ENCODE data around the gene IL4I1. TPM values are rescaled to one million over a fixed set of nuclear protein-coding genes. Genes with fewer than 3 reads are reported as not detected.
A peak's percentile ranks its signal among the peaks of the same experiment; 100 is the strongest.

IL4I1 gene
- total RNA-seq, 1 donor from 2014 or later, result not detected

DNA sequence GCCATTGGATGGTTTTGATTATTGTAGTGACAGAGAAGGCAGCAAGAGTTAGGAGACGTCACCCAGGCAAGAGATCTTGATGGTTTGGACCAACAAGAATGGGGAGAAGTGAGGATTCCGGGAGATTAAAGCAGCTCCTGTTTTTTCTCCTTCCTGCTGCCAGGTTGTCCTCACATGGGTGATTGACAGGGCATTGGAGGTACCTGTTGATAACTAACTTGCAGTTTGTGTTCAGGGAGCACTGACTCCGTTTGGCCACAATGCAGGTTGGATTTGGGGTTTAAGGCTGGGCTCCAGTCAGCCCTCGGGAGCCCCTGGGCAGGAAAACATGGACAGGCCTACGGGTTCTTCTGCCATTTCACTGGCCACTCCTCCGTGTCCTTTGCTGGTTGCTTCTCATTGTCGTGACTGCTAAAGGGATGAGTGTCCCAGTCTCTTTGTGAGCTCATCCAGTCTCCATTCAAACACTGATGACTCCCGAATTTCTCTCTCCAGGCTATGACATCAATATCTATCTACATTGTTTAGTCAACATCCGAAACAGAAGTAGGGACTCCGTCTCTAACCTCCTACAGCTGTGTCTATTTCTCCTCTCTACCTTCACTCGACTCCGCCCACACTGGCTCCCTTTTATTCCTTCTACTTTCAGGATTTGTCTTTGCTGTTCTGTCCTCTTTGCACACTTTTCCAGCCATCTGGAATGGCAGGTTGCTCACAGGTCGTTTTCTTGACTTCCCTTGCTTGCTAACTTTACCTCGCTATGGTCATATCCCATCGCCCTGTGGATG lies 47.1 kb downstream of the IL4I1 start:
- no peak for TF ChIP-seq CTCF (IDR thresholded peaks at IDR 0.05; ENCODE audit: borderline replicate concordance)
- no peak for DNase-seq
- intact Hi-C loops (cut with micrococcal nuclease), result no loop called here
- Histone ChIP-seq H3K4me3 (peak overlapping the region; percentile 85), H3K27me3 (ENCODE audit: low read depth) (no peaks in the 10 kb centered on the region), H3K27ac (replicated peaks) (peak overlapping the region; percentile 99), H3K36me3 (peaks cover 5% of the 10 kb centered on the region), H3K9me3 (replicated peaks) (peaks cover 5% of the 10 kb centered on the region), H3K4me1 (peaks cover 38% of the 10 kb centered on the region)

DNA sequence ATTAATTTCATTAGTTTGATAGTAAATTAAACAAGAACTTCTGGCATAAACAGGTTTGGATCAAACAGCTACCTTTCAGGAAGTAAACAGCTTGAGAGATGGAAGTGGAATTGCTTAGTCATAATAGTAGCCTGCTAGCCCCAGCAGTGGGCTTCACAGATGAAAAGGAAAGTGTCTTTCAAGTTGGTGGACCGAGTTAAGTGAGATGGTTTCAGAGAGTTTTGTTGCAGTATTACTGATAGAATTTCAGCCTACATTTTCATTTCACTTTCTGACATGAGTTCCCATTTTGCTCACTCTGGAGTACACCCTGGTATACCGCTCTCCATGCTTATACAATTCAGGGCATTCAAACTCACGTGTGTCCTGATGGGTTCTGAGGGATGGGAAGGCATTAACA lies 47.7 kb downstream of the IL4I1 start:
- TF ChIP-seq CTCF (IDR thresholded peaks at IDR 0.05; ENCODE audit: borderline replicate concordance), result no peak
- H3K4me1 ChIP-seq, result peaks cover 36% of the 10 kb centered on the region
- DNase-seq, result no peak
- intact Hi-C loops (cut with micrococcal nuclease), result no loop called here
- H3K27me3 ChIP-seq (ENCODE audit: low read depth), result no peaks in the 10 kb centered on the region
- no peak overlapping the region for H3K27ac ChIP-seq (replicated peaks)
- H3K4me3 ChIP-seq, result no peak overlapping the region
- no peaks in the 10 kb centered on the region for H3K36me3 ChIP-seq
- peaks cover 5% of the 10 kb centered on the region for H3K9me3 ChIP-seq (replicated peaks)

GRCh38 chr19:49847731-49848696 lies 48.7 kb downstream of the IL4I1 start:
- no peak for DNase-seq
- H3K4me1 ChIP-seq, result peaks cover 27% of the 10 kb centered on the region

DNA sequence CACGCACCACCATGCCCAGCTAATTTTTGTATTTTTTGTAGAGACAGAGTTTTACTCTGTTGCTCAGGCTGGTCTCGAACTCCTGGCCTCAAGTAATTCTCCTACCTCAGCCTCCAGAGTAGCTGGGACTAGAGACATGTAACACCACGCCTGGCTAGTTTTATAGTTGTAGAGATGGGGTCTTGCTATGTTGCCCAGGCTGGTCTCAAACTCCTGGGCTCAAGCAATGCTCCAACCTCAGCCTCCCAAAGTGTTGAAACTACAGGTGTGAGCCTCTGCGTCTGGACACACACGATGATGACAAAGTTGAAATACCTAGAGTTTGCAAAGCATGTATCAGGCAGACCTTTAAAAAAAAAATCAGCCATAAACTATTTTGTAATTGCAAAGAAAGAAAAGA lies 50.3 kb downstream of the IL4I1 start:
- Histone ChIP-seq H3K4me1 (peaks cover 13% of the 10 kb centered on the region), H3K27me3 (ENCODE audit: low read depth) (no peaks in the 10 kb centered on the region), H3K36me3 (no peaks in the 10 kb centered on the region), H3K4me3 (no peak overlapping the region), H3K27ac (replicated peaks) (no peak overlapping the region), H3K9me3 (replicated peaks) (peaks cover 5% of the 10 kb centered on the region)
- no peak for DNase-seq
- intact Hi-C loops (cut with micrococcal nuclease), result no loop called here
- TF ChIP-seq CTCF (IDR thresholded peaks at IDR 0.05; ENCODE audit: borderline replicate concordance), result no peak

More at GRCh38 chr19:49847731-49848696, 48.7 kb downstream of the IL4I1 start:
- intact Hi-C loops (cut with micrococcal nuclease), result no loop called here
- no peaks in the 10 kb centered on the region for H3K36me3 ChIP-seq
- no peak for TF ChIP-seq CTCF (IDR thresholded peaks at IDR 0.05; ENCODE audit: borderline replicate concordance)
- peaks cover 5% of the 10 kb centered on the region for H3K9me3 ChIP-seq (replicated peaks)
- no peak overlapping the region for H3K27ac ChIP-seq (replicated peaks)
- H3K27me3 ChIP-seq (ENCODE audit: low read depth), result no peaks in the 10 kb centered on the region
- H3K4me3 ChIP-seq, result no peak overlapping the region

DNA sequence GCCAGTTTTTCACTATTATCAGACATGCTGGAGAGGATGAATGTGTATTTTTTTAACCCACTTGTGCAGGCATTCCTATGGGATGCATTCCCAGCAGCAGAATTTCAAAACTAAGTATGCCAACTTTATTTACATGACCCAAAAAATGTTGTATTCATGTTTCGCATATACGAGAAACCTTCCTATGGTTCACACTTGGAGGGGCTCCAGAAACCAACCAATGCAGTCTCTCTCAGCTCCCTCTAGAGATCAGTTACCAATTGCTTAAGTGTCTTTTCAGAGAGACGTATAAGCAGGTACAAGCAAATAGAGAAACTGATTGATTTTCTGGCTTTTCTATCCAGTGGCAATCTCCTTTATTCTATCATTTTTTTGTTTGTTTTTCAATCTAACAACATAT lies 51.3 kb downstream of the IL4I1 start:
- no peak overlapping the region for H3K4me3 ChIP-seq
- H3K4me1 ChIP-seq, result peaks cover 9% of the 10 kb centered on the region
- H3K27ac ChIP-seq (replicated peaks), result no peak overlapping the region
- no peak for TF ChIP-seq CTCF (IDR thresholded peaks at IDR 0.05; ENCODE audit: borderline replicate concordance)
- H3K27me3 ChIP-seq (ENCODE audit: low read depth), result no peaks in the 10 kb centered on the region
- DNase-seq, result no peak
- peaks cover 5% of the 10 kb centered on the region for H3K9me3 ChIP-seq (replicated peaks)
- no peaks in the 10 kb centered on the region for H3K36me3 ChIP-seq
- intact Hi-C loops (cut with micrococcal nuclease), result no loop called here

Measured in left ventricle myocardium inferior (tissue), 1 donor.